ENCODE results near the gene NOTO.
A peak's percentile ranks its signal among the peaks of the same experiment; 100 is the strongest.

The NOTO gene

DNA sequence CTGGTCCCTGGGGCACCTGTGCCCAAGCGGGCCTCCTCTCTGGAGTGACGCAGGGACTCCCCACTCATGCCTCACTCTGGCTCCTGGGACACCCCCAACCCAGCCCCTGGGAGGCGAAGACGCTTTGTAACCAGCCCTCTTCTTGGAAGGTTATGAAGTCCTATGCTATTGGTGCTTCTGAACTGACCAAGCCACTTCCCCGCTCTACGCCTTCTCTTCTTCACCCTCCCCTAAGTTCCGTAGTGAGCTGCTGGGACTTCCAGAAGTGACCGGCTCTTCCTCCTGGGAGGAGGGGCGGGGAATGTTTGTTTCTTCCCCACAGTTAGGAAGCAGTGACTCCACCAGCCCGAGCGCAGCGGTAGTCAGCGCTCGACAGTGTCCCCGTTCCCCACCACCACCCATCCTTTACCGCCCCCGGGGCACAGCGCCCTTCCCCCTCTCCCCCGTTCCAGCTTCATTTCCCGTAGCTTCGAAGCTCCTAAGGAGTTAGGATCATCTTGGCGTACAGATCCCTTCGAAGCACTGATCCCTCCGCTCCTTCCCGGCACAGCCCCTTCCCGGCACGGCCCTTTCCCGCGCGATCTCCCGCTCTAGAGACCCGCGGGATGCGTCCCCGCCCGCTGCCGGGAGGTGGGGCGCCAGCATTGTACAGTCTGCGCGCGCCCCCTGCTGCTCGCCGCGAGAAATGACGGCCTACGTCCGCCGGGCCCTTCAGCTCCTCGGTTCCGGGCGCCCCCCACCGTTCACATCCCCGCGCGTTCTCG is 25.3 kb upstream of the NOTO start (continued):
- TF ChIP-seq, protein P1, sequence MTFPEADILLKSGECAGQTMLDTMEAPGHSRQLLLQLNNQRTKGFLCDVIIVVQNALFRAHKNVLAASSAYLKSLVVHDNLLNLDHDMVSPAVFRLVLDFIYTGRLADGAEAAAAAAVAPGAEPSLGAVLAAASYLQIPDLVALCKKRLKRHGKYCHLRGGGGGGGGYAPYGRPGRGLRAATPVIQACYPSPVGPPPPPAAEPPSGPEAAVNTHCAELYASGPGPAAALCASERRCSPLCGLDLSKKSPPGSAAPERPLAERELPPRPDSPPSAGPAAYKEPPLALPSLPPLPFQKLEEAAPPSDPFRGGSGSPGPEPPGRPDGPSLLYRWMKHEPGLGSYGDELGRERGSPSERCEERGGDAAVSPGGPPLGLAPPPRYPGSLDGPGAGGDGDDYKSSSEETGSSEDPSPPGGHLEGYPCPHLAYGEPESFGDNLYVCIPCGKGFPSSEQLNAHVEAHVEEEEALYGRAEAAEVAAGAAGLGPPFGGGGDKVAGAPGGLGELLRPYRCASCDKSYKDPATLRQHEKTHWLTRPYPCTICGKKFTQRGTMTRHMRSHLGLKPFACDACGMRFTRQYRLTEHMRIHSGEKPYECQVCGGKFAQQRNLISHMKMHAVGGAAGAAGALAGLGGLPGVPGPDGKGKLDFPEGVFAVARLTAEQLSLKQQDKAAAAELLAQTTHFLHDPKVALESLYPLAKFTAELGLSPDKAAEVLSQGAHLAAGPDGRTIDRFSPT (tag by site-specific recombination; IDR thresholded peaks at IDR 0.05), result no peak
- no peak for TF ChIP-seq ZNF292 (tag by site-specific recombination; IDR thresholded peaks at IDR 0.05; ENCODE audit: borderline replicate concordance, low read depth)
- TF ChIP-seq ZNF660 (tag by site-specific recombination; IDR thresholded peaks at IDR 0.05), result peak; percentile 41; the same call in 1 of the 2 replicates
- TF ChIP-seq SP3 (tag by site-specific recombination; IDR thresholded peaks at IDR 0.05), result peak; percentile 89
- TF ChIP-seq, protein P2, sequence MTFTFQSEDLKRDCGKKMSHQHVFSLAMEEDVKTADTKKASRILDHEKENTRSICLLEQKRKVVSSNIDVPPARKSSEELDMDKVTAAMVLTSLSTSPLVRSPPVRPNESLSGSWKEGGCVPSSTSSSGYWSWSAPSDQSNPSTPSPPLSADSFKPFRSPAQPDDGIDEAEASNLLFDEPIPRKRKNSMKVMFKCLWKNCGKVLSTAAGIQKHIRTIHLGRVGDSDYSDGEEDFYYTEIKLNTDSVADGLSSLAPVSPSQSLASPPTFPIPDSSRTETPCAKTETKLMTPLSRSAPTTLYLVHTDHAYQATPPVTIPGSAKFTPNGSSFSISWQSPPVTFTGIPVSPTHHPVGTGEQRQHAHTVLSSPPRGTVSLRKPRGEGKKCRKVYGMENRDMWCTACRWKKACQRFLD (tag by site-specific recombination; IDR thresholded peaks at IDR 0.05), result no peak
- peak; percentile 51; the same call in 1 of the 2 replicates for TF ChIP-seq GLIS1 (tag by site-specific recombination; IDR thresholded peaks at IDR 0.05)
- TF ChIP-seq ZBTB1 (tag by site-specific recombination; IDR thresholded peaks at IDR 0.05), result no peak
- TF ChIP-seq MZF1 (tag by site-specific recombination; IDR thresholded peaks at IDR 0.05; ENCODE audit: borderline replicate concordance), result peak; percentile 58; the same call in 1 of the 2 replicates
- no peak for TF ChIP-seq ZNF837 (tag by site-specific recombination; IDR thresholded peaks at IDR 0.05)
- TF ChIP-seq ZNF792 (tag by site-specific recombination; IDR thresholded peaks at IDR 0.05), result peak; percentile 56; the same call in 1 of the 2 replicates
- peak; percentile 53 for TF ChIP-seq ZFHX2 (tag by site-specific recombination; conservative IDR thresholded peaks at IDR 0.05)
- no peak for TF ChIP-seq ZNF514 (tag by site-specific recombination; IDR thresholded peaks at IDR 0.05)
- TF ChIP-seq ZNF24 (tag by site-specific recombination; IDR thresholded peaks at IDR 0.05), result peak; percentile 67
- TF ChIP-seq, protein P3, sequence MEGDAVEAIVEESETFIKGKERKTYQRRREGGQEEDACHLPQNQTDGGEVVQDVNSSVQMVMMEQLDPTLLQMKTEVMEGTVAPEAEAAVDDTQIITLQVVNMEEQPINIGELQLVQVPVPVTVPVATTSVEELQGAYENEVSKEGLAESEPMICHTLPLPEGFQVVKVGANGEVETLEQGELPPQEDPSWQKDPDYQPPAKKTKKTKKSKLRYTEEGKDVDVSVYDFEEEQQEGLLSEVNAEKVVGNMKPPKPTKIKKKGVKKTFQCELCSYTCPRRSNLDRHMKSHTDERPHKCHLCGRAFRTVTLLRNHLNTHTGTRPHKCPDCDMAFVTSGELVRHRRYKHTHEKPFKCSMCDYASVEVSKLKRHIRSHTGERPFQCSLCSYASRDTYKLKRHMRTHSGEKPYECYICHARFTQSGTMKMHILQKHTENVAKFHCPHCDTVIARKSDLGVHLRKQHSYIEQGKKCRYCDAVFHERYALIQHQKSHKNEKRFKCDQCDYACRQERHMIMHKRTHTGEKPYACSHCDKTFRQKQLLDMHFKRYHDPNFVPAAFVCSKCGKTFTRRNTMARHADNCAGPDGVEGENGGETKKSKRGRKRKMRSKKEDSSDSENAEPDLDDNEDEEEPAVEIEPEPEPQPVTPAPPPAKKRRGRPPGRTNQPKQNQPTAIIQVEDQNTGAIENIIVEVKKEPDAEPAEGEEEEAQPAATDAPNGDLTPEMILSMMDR (tag by site-specific recombination; IDR thresholded peaks at IDR 0.05), result peak; percentile 100
- TF ChIP-seq ZNF501 (tag by site-specific recombination; IDR thresholded peaks at IDR 0.05), result peak; percentile 87; the same call in 1 of the 2 replicates
- TF ChIP-seq, protein P4, sequence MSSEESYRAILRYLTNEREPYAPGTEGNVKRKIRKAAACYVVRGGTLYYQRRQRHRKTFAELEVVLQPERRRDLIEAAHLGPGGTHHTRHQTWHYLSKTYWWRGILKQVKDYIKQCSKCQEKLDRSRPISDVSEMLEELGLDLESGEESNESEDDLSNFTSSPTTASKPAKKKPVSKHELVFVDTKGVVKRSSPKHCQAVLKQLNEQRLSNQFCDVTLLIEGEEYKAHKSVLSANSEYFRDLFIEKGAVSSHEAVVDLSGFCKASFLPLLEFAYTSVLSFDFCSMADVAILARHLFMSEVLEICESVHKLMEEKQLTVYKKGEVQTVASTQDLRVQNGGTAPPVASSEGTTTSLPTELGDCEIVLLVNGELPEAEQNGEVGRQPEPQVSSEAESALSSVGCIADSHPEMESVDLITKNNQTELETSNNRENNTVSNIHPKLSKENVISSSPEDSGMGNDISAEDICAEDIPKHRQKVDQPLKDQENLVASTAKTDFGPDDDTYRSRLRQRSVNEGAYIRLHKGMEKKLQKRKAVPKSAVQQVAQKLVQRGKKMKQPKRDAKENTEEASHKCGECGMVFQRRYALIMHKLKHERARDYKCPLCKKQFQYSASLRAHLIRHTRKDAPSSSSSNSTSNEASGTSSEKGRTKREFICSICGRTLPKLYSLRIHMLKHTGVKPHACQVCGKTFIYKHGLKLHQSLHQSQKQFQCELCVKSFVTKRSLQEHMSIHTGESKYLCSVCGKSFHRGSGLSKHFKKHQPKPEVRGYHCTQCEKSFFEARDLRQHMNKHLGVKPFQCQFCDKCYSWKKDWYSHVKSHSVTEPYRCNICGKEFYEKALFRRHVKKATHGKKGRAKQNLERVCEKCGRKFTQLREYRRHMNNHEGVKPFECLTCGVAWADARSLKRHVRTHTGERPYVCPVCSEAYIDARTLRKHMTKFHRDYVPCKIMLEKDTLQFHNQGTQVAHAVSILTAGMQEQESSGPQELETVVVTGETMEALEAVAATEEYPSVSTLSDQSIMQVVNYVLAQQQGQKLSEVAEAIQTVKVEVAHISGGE (tag by site-specific recombination; conservative IDR thresholded peaks at IDR 0.05; ENCODE audit: low read depth), result 0 out of 2 replicates have a peak, but pooled peaks have one; percentile 14
- TF ChIP-seq SP2 (tag by site-specific recombination; IDR thresholded peaks at IDR 0.05), result peak; percentile 66
- TF ChIP-seq ZNF335 (tag by site-specific recombination; conservative IDR thresholded peaks at IDR 0.05), result peak; percentile 62
- TF ChIP-seq ZBTB48 (tag by site-specific recombination; IDR thresholded peaks at IDR 0.05), result peak; percentile 91

Measured in HEK293 (cell line).